GM12873 (cell line): ENCODE results near the gene KIAA1549.

Experiments
- TF ChIP-seq, protein P1 (sequence below): IDR thresholded peaks from 2 replicates; pipeline ENCODE4 v1.5.1; 2012; ENCODE audit warnings: low read depth, mild to moderate bottlenecking, moderate library complexity, low read length, control low read depth; ENCODE audit not compliant: insufficient read depth; ENCODE audit errors: missing control alignments

Gene KIAA1549

DNA sequence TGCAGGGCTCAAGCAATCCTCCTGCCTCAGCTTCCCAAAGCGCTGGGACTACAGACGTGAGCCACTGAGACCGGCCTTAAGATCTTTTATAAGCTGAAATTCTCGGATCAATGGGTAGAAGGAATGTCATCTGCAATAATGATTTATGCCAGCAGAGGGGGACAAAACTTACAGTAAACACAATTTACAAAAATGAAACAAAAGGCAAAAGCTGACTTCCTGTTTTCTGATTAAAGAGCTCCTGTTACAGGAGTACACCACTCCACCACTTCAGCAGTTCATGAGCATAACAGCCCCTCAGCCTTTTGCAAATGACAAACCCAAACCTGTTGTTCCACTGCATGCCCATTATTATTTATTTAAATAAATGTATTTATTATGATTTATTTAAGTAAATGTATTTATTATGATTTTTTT lies 94.7 kb downstream of the KIAA1549 start:
- TF ChIP-seq, protein P1, sequence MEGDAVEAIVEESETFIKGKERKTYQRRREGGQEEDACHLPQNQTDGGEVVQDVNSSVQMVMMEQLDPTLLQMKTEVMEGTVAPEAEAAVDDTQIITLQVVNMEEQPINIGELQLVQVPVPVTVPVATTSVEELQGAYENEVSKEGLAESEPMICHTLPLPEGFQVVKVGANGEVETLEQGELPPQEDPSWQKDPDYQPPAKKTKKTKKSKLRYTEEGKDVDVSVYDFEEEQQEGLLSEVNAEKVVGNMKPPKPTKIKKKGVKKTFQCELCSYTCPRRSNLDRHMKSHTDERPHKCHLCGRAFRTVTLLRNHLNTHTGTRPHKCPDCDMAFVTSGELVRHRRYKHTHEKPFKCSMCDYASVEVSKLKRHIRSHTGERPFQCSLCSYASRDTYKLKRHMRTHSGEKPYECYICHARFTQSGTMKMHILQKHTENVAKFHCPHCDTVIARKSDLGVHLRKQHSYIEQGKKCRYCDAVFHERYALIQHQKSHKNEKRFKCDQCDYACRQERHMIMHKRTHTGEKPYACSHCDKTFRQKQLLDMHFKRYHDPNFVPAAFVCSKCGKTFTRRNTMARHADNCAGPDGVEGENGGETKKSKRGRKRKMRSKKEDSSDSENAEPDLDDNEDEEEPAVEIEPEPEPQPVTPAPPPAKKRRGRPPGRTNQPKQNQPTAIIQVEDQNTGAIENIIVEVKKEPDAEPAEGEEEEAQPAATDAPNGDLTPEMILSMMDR = peak; percentile 70

DNA sequence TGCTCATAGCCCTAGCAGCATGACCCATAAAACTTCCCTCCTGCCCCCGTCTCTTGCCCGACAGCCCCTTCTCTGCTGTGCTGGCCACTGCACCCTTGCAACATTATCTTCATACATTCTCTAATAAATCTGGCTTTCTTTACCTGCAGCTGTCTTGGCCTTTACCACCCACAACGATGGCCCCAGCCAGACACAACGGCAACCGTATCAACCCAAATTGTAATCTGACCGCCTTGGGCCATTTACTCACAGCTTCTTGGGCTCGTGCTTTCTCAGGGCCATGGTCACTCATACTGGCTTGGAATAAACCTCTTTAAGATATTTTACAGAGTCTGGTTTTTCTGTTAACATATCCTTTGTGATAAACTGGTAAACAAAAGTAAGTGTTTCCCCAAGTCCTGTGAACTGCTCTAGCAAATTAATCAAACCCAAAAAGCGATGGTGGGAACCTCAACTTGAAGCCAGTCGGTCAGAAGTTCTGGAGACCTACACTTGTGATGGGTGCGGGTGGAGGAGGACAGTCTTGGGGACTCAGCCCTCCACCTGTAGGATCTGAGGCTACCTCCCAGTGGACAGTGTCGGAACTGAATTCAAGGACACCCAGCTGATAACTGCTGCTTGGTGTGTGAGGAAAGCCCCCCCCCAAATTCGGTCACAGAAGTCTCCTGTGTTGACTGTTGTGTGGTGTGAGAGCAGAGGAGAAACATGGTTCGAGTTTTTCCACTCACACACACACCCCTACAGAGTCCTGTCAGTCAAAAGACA lies 95.6 kb downstream of the KIAA1549 start:
- TF ChIP-seq, protein P1 = peak; percentile 26

- TF ChIP-seq, protein P1 = no peak
Observed at GRCh38 chr7:138882249-138882648, 98.9 kb downstream of the KIAA1549 start.

DNA sequence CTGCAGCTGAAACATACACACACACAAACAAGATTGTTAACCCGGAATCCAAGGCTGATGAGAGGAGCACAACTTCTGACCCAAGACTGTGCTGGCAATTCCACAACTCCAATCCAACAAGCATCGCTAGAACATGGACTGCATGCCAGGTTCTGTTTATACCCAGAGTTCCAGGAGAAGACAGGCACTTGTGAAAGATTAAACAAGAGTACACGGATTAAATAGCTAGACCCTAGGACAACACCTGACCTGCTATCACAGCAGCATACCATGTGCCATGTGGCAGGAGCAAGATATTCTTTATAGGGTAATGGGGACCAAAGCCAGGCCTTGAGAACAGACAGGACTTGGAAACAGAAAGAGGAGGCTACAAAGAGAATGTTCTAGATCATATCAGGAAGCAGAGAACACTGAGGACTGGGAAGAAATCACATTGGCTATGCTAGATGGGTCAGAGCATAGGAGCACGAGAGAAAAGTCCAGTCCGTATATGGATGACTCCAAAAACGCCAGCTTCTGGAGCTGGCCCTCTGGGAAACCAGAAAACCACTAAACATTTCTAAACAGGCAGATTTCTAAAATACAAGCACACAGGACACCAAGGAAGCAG lies 99.5 kb downstream of the KIAA1549 start:
- TF ChIP-seq, protein P1 = no peak

GRCh38 chr7:138880881-138881578 lies 100.2 kb downstream of the KIAA1549 start:
- TF ChIP-seq, protein P1 = no peak

- TF ChIP-seq, protein P1 = no peak
Observed at GRCh38 chr7:138879356-138879755, 101.8 kb downstream of the KIAA1549 start.

GRCh38 chr7:138878856-138879255 lies 102.3 kb downstream of the KIAA1549 start:
- TF ChIP-seq, protein P1 = no peak
